H1 (cell line): ENCODE data around the gene ANO2. TPM values are rescaled to one million over a fixed set of nuclear protein-coding genes. Genes with fewer than 3 reads are reported as not detected.

Experiments
- CTCF ChIA-PET: fragments of 300-600 bp; sonication (Branson Sonifier 250); formaldehyde crosslinking; loops from one replicate; lab custom pipeline; 2021; ENCODE audit not compliant: partially characterized antibody; lab: Charles Lee
- POLR2A ChIA-PET: fragments of 300-600 bp; sonication (Branson Sonifier 250); formaldehyde crosslinking; loops from one replicate; lab custom pipeline; 2021; ENCODE audit warnings: inconsistent platforms; ENCODE audit not compliant: partially characterized antibody; lab: Charles Lee
- DNase-seq, 2 experiments: peaks; one replicate each; pipeline versions ENCODE4 v3.0.0 to v3.0.0-alpha.2; 2010 to 2022; ENCODE audit warnings: low spot score in 2 of 2, low read depth in 1 of 2, mixed read lengths in 1 of 2
- FAIRE-seq: peaks from 2 replicates; lab custom pipeline; 2011; peaks lifted over from hg19 to GRCh38; lab: Jason Lieb, UNC
- H2AFZ ChIP-seq: 2 replicates; pipeline ENCODE4 v1.8.1; 2012; ENCODE audit warnings: low read length, inconsistent platforms
- H2AK5ac ChIP-seq: 2 replicates; pipeline ENCODE4 v1.6.1; 2013; ENCODE audit warnings: low read depth, low read length
- H2BK120ac ChIP-seq: replicated peaks from 2 replicates; pipeline ENCODE3; 2013; ENCODE audit warnings: low read depth, low read length, inconsistent platforms
- H2BK12ac ChIP-seq: 2 replicates; pipeline ENCODE4 v1.6.1; 2013; ENCODE audit warnings: low read depth, low read length
- H2BK15ac ChIP-seq: 2 replicates; pipeline ENCODE4 v1.6.1; 2013; ENCODE audit warnings: low read length
- H2BK20ac ChIP-seq: 2 replicates; pipeline ENCODE4 v1.6.1; 2013; ENCODE audit warnings: low read length
- H2BK5ac ChIP-seq: 2 replicates; pipeline ENCODE4 v1.6.1; 2013; ENCODE audit warnings: low read depth, low read length
- H3K14ac ChIP-seq: 2 replicates; pipeline ENCODE4 v1.6.1; 2013; ENCODE audit warnings: inconsistent platforms; ENCODE audit not compliant: insufficient read length
- H3K18ac ChIP-seq: 2 replicates; pipeline ENCODE4 v1.6.1; 2013; ENCODE audit warnings: low read length; ENCODE audit errors: extremely low read depth
- H3K23ac ChIP-seq: 2 replicates; pipeline ENCODE4 v1.6.1; 2013; ENCODE audit warnings: inconsistent platforms; ENCODE audit not compliant: insufficient read length
- H3K23me2 ChIP-seq: 2 replicates; pipeline ENCODE4 v1.6.1; 2013; ENCODE audit warnings: low read depth, low read length
- H3K27ac ChIP-seq: 2 replicates; pipeline ENCODE4 v1.6.1; 2011; ENCODE audit warnings: low read depth, low read length, inconsistent platforms
- H3K27me3 ChIP-seq, 4 experiments: replicated peaks in 1 of 4; 1 replicate in 1 of 4; 2 replicates in 3 of 4; pipeline versions ENCODE4 v1.6.1 to v1.8.1; 2011 to 2013; ENCODE audit warnings: low read length in 3 of 4, mild to moderate bottlenecking in 3 of 4, inconsistent platforms in 2 of 4, mixed read lengths in 2 of 4, moderate library complexity in 1 of 4; ENCODE audit not compliant: control insufficient read depth in 3 of 4, insufficient read depth in 3 of 4; ENCODE audit errors: extremely low read depth in 1 of 4
- H3K36me3 ChIP-seq, 4 experiments: 2 replicates each; pipeline versions ENCODE4 v1.6.1 to v1.8.1; 2011 to 2013; ENCODE audit warnings: mild to moderate bottlenecking in 4 of 4, low read length in 3 of 4, moderate library complexity in 2 of 4, control low read depth in 1 of 4, inconsistent platforms in 1 of 4; ENCODE audit not compliant: insufficient read depth in 4 of 4, control insufficient read depth in 2 of 4
- H3K4ac ChIP-seq: replicated peaks from 2 replicates; pipeline ENCODE3; 2013; ENCODE audit warnings: low read length, low read depth, mixed read lengths, inconsistent platforms; ENCODE audit not compliant: insufficient read length
- H3K4me1 ChIP-seq, 4 experiments: replicated peaks in 1 of 4; 1 replicate in 1 of 4; 2 replicates in 3 of 4; pipeline versions ENCODE4 v1.6.1 to v1.8.1; 2011 to 2013; ENCODE audit warnings: low read length in 3 of 4, inconsistent platforms in 2 of 4, mixed read lengths in 1 of 4; ENCODE audit not compliant: insufficient read depth in 4 of 4, control insufficient read depth in 3 of 4
- H3K4me2 ChIP-seq, 2 experiments: 2 replicates each; pipeline versions ENCODE4 v1.6.1 to v1.8.1; 2011 to 2013; ENCODE audit warnings: low read depth in 2 of 2, low read length in 2 of 2, control low read depth in 1 of 2, inconsistent platforms in 1 of 2, mild to moderate bottlenecking in 1 of 2; ENCODE audit not compliant: insufficient read depth in 1 of 2
- H3K4me3 ChIP-seq, 4 experiments: fragments of 200-600, 300-600 bp in 1 of 4; sonication (generic), shearing (Covaris generic), sonication (Bioruptor Twin) in 1 of 4; 2 replicates each; pipeline versions ENCODE4 v1.5.1 to v1.8.1; 2011 to 2016; ENCODE audit warnings: low read length in 4 of 4, low read depth in 3 of 4, control low read depth in 2 of 4, inconsistent platforms in 2 of 4, mild to moderate bottlenecking in 2 of 4, mixed read lengths in 1 of 4, moderate library complexity in 1 of 4; ENCODE audit not compliant: insufficient read depth in 2 of 4; ENCODE audit errors: extremely low read depth in 1 of 4
- H3K56ac ChIP-seq: replicated peaks from 2 replicates; pipeline ENCODE3; 2013; ENCODE audit warnings: low read depth, mild to moderate bottlenecking, mixed read lengths, low read length, inconsistent platforms; ENCODE audit not compliant: insufficient read length
- H3K79me1 ChIP-seq: 2 replicates; pipeline ENCODE4 v1.6.1; 2013; ENCODE audit warnings: low read depth, low read length, control low read depth
- H3K79me2 ChIP-seq, 2 experiments: 2 replicates each; pipeline versions ENCODE4 v1.6.1 to v1.8.1; 2012 to 2013; ENCODE audit warnings: low read length in 2 of 2, mild to moderate bottlenecking in 2 of 2, inconsistent platforms in 1 of 2; ENCODE audit not compliant: insufficient read depth in 2 of 2, control insufficient read depth in 1 of 2
- H3K9ac ChIP-seq, 4 experiments: replicated peaks in 1 of 4; 1 replicate in 1 of 4; 2 replicates in 3 of 4; pipeline versions ENCODE4 v1.6.1 to v1.8.1; 2011 to 2013; ENCODE audit warnings: low read depth in 3 of 4, low read length in 3 of 4, control low read depth in 2 of 4, mild to moderate bottlenecking in 2 of 4, moderate library complexity in 2 of 4, inconsistent platforms in 1 of 4; ENCODE audit errors: extremely low read depth in 1 of 4
- H3K9me3 ChIP-seq, 2 experiments: 2 replicates each; pipeline versions ENCODE4 v1.6.1 to v1.8.1; 2012 to 2013; ENCODE audit warnings: mild to moderate bottlenecking in 2 of 2, moderate library complexity in 2 of 2, control low read depth in 1 of 2, inconsistent platforms in 1 of 2, low read depth in 1 of 2, low read length in 1 of 2, mixed read lengths in 1 of 2; ENCODE audit not compliant: insufficient read depth in 2 of 2
- H4K20me1 ChIP-seq, 2 experiments: replicated peaks in 1 of 2; 2 replicates each; pipeline versions ENCODE3 to v1.8.1; 2011 to 2013; ENCODE audit warnings: inconsistent platforms in 2 of 2, low read length in 2 of 2, mild to moderate bottlenecking in 1 of 2; ENCODE audit not compliant: insufficient read depth in 2 of 2, control insufficient read depth in 1 of 2
- H4K5ac ChIP-seq: 2 replicates; pipeline ENCODE4 v1.6.1; 2013; ENCODE audit warnings: low read length, low read depth, mixed read lengths, inconsistent platforms; ENCODE audit not compliant: insufficient read length
- H4K8ac ChIP-seq: 2 replicates; pipeline ENCODE4 v1.8.0; 2013; ENCODE audit warnings: mild to moderate bottlenecking, moderate library complexity, low read length, inconsistent platforms; ENCODE audit not compliant: insufficient read depth; ENCODE audit errors: extremely low read depth
- H4K91ac ChIP-seq: replicated peaks from 2 replicates; pipeline ENCODE3; 2013; ENCODE audit warnings: low read length, mixed read lengths, inconsistent platforms; ENCODE audit not compliant: insufficient read length
- TAF1 ChIP-seq: IDR thresholded peaks from 2 replicates; pipeline ENCODE4 v1.6.1; 2011; ENCODE audit warnings: mild to moderate bottlenecking, low read depth, low read length
- WGBS, 2 experiments: shearing (Covaris generic) in 1 of 2; methylation state at CpG; one replicate each; pipeline versions ENCODE4 v1.1.6 to v1.1.7; 2013 to 2015; ENCODE audit warnings: low lambda C conversion rate in 2 of 2, mixed read lengths in 2 of 2, inconsistent platforms in 1 of 2, low coverage in 1 of 2, missing lambda C conversion rate in 1 of 2; ENCODE audit not compliant: insufficient replicate concordance in 2 of 2, insufficient coverage in 1 of 2, insufficient read length in 1 of 2; ENCODE audit errors: extremely low coverage in 1 of 2, missing lambda C conversion rate in 1 of 2; 5-methylcytosine and 5-hydroxymethylcytosine counted together
- polyA plus RNA-seq, 7 experiments: library from polyadenylated mRNA; depleted of rRNA in 3 of 7; stranded (reverse) in 5 of 7; unstranded in 2 of 7; fragments of >200 nt in 5 of 7; fragments of 200-250 nt in 2 of 7; gene quantifications; 1 replicate in 5 of 7; 2 replicates in 1 of 7; 4 replicates in 1 of 7; pipeline versions ENCODE4 v1.2.1 to v1.2.3, GENCODE V29; 2011 to 2013; ENCODE audit warnings: missing spikeins in 2 of 7, mixed read lengths in 2 of 7
- total RNA-seq: library from RNA; stranded (reverse); fragmentation: NEBNext Ultra II Directional; extraction: Animal tissue kit (Norgen Biotek cat#: 25700); gene quantifications from 2 replicates; pipeline ENCODE4 v1.2.1, GENCODE V29; 2021

Gene ANO2
- total and polyA plus RNA-seq, 2 of the 8 experiments (the other 6 are each of a cell fraction or from before 2014, with no cell fraction given): 1.9 to 5.5 TPM

DNA sequence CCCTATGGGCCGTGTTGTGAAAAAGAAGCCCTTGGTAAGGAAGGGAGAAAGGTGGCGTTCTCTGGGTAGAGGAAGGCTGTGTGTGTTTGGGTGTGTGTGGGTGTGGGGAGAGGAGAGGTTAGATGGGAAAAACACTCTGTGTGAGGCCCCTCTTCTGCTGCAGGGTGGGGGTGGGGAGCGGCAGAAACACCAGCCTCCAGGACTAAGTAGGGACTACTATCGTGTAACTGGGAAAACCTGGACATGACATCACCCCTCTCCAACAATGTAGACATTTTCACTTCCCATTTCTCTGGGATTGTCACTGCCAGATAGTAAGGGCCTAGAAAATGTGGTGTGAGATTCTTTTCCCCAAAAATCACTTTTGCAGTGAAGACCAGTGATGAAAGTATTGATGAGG, 308.2 kb downstream of the ANO2 start:
- Histone ChIP-seq H3K4me1 (no peaks in the 10 kb centered on the region; a peak in 2 of 7 replicates), H2BK5ac (no peak overlapping the region), H2AK5ac (no peak overlapping the region), H3K36me3 (no peaks in the 10 kb centered on the region), H4K5ac (no peak overlapping the region), H3K79me1 (no peaks in the 10 kb centered on the region), H3K27ac (no peak overlapping the region), H3K27me3 (no peaks in the 10 kb centered on the region), H3K56ac (no peak overlapping the region), H3K23ac (no peak overlapping the region), H3K23me2 (peaks cover 1% of the 10 kb centered on the region; the same call in 1 of the 2 replicates), H3K18ac (no peak overlapping the region), H2BK12ac (no peak overlapping the region), H2BK20ac (no peak overlapping the region), H2BK15ac (no peak overlapping the region), H2AFZ (no peak overlapping the region), H3K4ac (no peak overlapping the region), H4K91ac (no peak overlapping the region), H4K20me1 (no peaks in the 10 kb centered on the region), H3K4me3 (no peak overlapping the region), H3K14ac (no peak overlapping the region), H2BK120ac (no peak overlapping the region), H3K9ac (no peak overlapping the region), H3K79me2 (no peaks in the 10 kb centered on the region), H3K9me3 (no peaks in the 10 kb centered on the region), H4K8ac (no peak overlapping the region), H3K4me2 (no peak overlapping the region)
- CTCF ChIA-PET: interaction anchor here (0.8 to 2.2 kb wide), 5 partner anchors 9 to 70 kb away, joined by 3 to 14 read pairs (median 4); no protein-coding TSS in a partner anchor
- FAIRE-seq: no peak
- POLR2A ChIA-PET: interaction anchor here (1.5 kb wide), 1 partner anchor 13 kb away, joined by 3 read pairs; no protein-coding TSS in a partner anchor
- no peak for TF ChIP-seq TAF1
- DNase-seq: no peak
- 84% methylated on average over 3 of the region's 4 CpGs; no CpG with 5 or more reads in 1 of the 2 experiments for WGBS, 2 experiments
